22Rv1 (cell line): ENCODE results near the gene HBS1L.

Experiments used
- H3K27ac ChIP-seq: fragments of 450-650 bp; 2 replicates; pipeline ENCODE4 v1.5.1; 2017
- ZFX ChIP-seq: fragments of 450-650 bp; IDR thresholded peaks from 2 replicates; pipeline ENCODE4 v1.6.1; 2017; ENCODE audit warnings: antibody characterized with exemption, borderline replicate concordance
- TF ChIP-seq, protein P1 (sequence below): fragments of 450-650 bp; IDR thresholded peaks from 2 replicates; pipeline ENCODE4 v1.5.1; 2017; ENCODE audit warnings: mild to moderate bottlenecking

The HBS1L gene

GRCh38 chr6:134911547-134911946 is 143.1 kb downstream of the HBS1L start:
- no peak for TF ChIP-seq ZFX
- TF ChIP-seq, protein P1, sequence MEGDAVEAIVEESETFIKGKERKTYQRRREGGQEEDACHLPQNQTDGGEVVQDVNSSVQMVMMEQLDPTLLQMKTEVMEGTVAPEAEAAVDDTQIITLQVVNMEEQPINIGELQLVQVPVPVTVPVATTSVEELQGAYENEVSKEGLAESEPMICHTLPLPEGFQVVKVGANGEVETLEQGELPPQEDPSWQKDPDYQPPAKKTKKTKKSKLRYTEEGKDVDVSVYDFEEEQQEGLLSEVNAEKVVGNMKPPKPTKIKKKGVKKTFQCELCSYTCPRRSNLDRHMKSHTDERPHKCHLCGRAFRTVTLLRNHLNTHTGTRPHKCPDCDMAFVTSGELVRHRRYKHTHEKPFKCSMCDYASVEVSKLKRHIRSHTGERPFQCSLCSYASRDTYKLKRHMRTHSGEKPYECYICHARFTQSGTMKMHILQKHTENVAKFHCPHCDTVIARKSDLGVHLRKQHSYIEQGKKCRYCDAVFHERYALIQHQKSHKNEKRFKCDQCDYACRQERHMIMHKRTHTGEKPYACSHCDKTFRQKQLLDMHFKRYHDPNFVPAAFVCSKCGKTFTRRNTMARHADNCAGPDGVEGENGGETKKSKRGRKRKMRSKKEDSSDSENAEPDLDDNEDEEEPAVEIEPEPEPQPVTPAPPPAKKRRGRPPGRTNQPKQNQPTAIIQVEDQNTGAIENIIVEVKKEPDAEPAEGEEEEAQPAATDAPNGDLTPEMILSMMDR = no peak
- H3K27ac ChIP-seq = no peak overlapping the region

DNA sequence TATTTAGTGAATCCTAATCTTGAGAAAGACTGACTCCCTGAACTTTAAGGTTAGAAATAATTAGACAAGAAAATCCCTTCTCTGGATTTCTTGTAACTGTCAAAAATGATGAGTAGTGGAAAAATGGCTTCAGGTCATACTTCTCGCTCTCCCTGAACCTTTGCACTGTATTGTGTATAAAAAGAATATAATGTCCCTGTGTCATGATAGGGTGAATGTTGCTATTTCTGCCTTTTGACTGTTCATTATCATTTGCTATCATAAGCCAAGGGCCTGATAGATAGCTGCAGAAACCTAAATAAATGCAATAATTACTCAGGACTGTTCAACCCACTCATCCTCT is 144.1 kb downstream of the HBS1L start:
- H3K27ac ChIP-seq = no peak overlapping the region
- TF ChIP-seq, protein P1 = no peak
- no peak for TF ChIP-seq ZFX
